Measurements from ENCODE around the gene CAMSAP3. TPM values are rescaled to one million over a fixed set of nuclear protein-coding genes. Genes with fewer than 3 reads are reported as not detected.
A peak's percentile ranks its signal among the peaks of the same experiment; 100 is the strongest.

Gene CAMSAP3
- total RNA-seq, 6 experiments from 2014 or later, result 21.8 to 31.9 (median 23.4) TPM

DNA sequence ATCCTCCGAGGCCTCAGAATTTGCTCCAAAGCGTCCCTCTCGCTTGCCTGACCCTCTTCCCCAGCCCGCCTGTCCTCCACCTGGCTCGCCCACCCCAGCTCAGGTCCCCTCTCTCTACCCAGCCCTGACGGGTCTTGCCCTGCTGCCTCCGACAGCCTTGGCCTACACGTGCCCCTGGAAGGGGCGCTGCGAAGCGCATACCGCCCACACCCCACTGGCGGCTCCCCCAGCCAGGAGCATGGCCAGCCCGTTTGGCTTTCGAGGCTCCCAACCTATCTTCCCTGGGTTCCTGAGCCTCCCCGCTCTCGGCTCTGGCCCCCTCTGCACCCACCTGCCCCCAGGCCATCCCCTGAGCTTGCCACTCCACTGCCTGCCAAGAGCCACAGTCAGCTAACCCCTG lies 29.1 kb downstream of the CAMSAP3 start:
- H3K4me1 ChIP-seq, result peaks cover 0 to 17% (median 7%) of the 10 kb centered on the region in 4 donors
- no peak for DNase-seq
- intact Hi-C loops (cut with DNase I), result no loop called here
- no peak for TF ChIP-seq POLR2A (IDR thresholded peaks at IDR 0.05)
- TF ChIP-seq, protein P1, sequence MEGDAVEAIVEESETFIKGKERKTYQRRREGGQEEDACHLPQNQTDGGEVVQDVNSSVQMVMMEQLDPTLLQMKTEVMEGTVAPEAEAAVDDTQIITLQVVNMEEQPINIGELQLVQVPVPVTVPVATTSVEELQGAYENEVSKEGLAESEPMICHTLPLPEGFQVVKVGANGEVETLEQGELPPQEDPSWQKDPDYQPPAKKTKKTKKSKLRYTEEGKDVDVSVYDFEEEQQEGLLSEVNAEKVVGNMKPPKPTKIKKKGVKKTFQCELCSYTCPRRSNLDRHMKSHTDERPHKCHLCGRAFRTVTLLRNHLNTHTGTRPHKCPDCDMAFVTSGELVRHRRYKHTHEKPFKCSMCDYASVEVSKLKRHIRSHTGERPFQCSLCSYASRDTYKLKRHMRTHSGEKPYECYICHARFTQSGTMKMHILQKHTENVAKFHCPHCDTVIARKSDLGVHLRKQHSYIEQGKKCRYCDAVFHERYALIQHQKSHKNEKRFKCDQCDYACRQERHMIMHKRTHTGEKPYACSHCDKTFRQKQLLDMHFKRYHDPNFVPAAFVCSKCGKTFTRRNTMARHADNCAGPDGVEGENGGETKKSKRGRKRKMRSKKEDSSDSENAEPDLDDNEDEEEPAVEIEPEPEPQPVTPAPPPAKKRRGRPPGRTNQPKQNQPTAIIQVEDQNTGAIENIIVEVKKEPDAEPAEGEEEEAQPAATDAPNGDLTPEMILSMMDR (IDR thresholded peaks at IDR 0.05), result no peak
- H3K4me3 ChIP-seq, result no peak overlapping the region
- 96% methylated on average over 5 of the region's 17 CpGs for WGBS (ENCODE audit: insufficient coverage, low coverage, low lambda C conversion rate, missing lambda C conversion rate)
- H3K27ac ChIP-seq, result no peak overlapping the region
- peaks cover 0 to 48% (median 20%) of the 10 kb centered on the region in 4 donors for H3K36me3 ChIP-seq
- no peaks in the 10 kb centered on the region for H3K27me3 ChIP-seq
- ATAC-seq, result no peak
- H3K9me3 ChIP-seq, result no peaks in the 10 kb centered on the region

DNA sequence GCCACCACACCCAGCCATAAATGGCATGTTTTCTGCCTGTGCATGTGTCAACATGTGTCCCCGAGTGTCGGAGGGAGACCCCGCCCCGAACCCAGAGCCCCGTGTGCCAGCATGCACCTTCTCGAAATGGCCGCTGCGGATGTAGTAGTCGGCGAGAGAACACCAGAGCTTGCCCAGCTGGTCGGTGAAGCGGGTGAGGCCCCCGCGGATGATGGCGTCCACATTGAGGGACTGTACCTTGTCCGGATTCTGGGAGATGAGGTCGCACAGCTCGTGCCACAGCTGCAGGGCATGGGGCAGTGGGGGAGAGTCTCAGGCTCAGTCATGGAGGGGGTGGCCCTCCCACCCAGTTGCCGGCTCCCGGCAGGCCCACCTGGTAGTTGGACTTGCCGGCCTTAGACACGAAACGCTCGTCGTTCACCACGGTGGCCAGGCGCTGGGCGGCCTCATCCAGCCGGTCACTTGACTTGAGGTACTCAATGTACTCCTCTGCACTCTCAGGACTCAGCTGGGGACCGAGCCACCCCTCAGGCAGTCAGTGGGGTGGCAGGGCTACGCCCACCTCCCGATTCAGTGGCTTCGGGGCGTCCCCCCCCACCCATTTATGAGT lies 30.2 kb downstream of the CAMSAP3 start:
- Histone ChIP-seq H3K4me1 (peaks cover 0 to 19% (median 4%) of the 10 kb centered on the region in 4 donors), H3K9me3 (no peaks in the 10 kb centered on the region), H3K4me3 (no peak overlapping the region), H3K27me3 (no peaks in the 10 kb centered on the region), H3K27ac (no peak overlapping the region), H3K36me3 (peaks cover 0 to 38% (median 14%) of the 10 kb centered on the region in 4 donors)
- 92% methylated on average over 2 of the region's 34 CpGs for WGBS (ENCODE audit: insufficient coverage, low coverage, low lambda C conversion rate, missing lambda C conversion rate)
- TF ChIP-seq, protein P1 (IDR thresholded peaks at IDR 0.05), result no peak
- TF ChIP-seq POLR2A (IDR thresholded peaks at IDR 0.05), result no peak
- intact Hi-C loops (cut with DNase I), result no loop called here
- ATAC-seq (no peak), DNase-seq (no peak)

DNA sequence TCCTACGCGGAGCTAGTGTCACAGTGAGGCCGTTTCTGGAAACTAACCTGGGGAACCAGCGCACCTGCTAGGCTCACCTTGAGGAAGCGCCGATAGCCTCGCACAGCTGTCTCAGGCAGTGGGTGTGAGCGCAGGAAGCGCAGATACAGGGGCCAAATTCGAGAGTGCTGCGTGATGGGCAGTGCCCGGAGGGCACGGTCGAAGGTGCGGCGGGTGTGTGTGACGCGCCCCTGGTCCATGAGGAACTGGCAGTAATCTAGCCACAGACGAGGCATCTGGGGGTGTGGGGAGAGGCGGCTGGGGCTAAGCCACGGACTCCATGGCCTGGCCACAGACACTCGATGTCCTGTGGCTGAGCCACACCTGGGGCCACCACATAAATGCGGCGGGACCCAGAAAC lies 31.5 kb downstream of the CAMSAP3 start:
- Histone ChIP-seq H3K9me3 (no peaks in the 10 kb centered on the region), H3K27me3 (no peaks in the 10 kb centered on the region), H3K36me3 (peaks cover 0 to 26% (median 11%) of the 10 kb centered on the region in 4 donors), H3K4me3 (no peak overlapping the region), H3K27ac (no peak overlapping the region), H3K4me1 (peaks cover 0 to 19% (median 4%) of the 10 kb centered on the region in 4 donors)
- DNase-seq (no peak), ATAC-seq (no peak)
- TF ChIP-seq, protein P1 (IDR thresholded peaks at IDR 0.05), result no peak
- TF ChIP-seq POLR2A (IDR thresholded peaks at IDR 0.05), result no peak
- intact Hi-C loops (cut with DNase I), result no loop called here
- 93% methylated on average over 9 of the region's 24 CpGs for WGBS (ENCODE audit: insufficient coverage, low coverage, low lambda C conversion rate, missing lambda C conversion rate)

GRCh38 chr19:7628589-7629311 lies 33.1 kb downstream of the CAMSAP3 start:
- Histone ChIP-seq H3K9me3 (no peaks in the 10 kb centered on the region), H3K27me3 (no peaks in the 10 kb centered on the region), H3K4me1 (peaks cover 0 to 19% (median 4%) of the 10 kb centered on the region in 4 donors), H3K27ac (peak overlapping the region; percentile 37 to 81 (median 79)), H3K36me3 (peaks cover 0 to 21% (median 6%) of the 10 kb centered on the region in 4 donors), H3K4me3 (peak overlapping the region; percentile 90 to 100 (median 99))
- TF ChIP-seq POLR2A (IDR thresholded peaks at IDR 0.05), result no peak
- TF ChIP-seq, protein P1 (IDR thresholded peaks at IDR 0.05), result no peak
- no peak for ATAC-seq
- intact Hi-C loops (cut with DNase I), result no loop called here
- no peak for DNase-seq
- WGBS (ENCODE audit: insufficient coverage, low coverage, low lambda C conversion rate, missing lambda C conversion rate), result 1% methylated on average over 12 of the region's 15 CpGs
